A673 (cell line): ENCODE results near the gene P4HB. TPM values are rescaled to one million over a fixed set of nuclear protein-coding genes. Genes with fewer than 3 reads are reported as not detected.

Experiments
- BruUV-seq: library from RNA; stranded (reverse); fragments of 400-500 nt; replicated peaks from 2 replicates; lab custom pipeline; 2021; lab: Mats Ljungman, UMichigan
- CTCF ChIA-PET: fragments of 300-600 bp; sonication (Branson Sonifier 250); formaldehyde crosslinking; loops from one replicate; lab custom pipeline; 2022; ENCODE audit warnings: antibody characterized with exemption; lab: Charles Lee
- POLR2A ChIA-PET: fragments of 300-600 bp; sonication (Branson Sonifier 250); formaldehyde crosslinking; loops from one replicate; lab custom pipeline; 2022; ENCODE audit warnings: antibody characterized with exemption; ENCODE audit not compliant: low non-redundant PET; lab: Charles Lee
- DNase-seq: peaks from one replicate; pipeline ENCODE4 v3.0.0-alpha.2; 2015; ENCODE audit warnings: low spot score
- H3K27ac ChIP-seq: fragments of 200-600 bp; sonication (generic); 2 replicates; pipeline ENCODE4 v1.5.1; 2016; ENCODE audit warnings: mixed run types, low read depth, mild to moderate bottlenecking, mixed read lengths, antibody characterized with exemption, low read length; ENCODE audit not compliant: poor library complexity, severe bottlenecking
- H3K27me3 ChIP-seq: fragments of 200-600 bp; sonication (generic); replicated peaks from 2 replicates; pipeline ENCODE4 v1.6.1; 2017; ENCODE audit warnings: mixed run types, low read depth, mild to moderate bottlenecking, mixed read lengths, antibody characterized with exemption, low read length; ENCODE audit not compliant: insufficient read depth, poor library complexity
- H3K36me3 ChIP-seq: fragments of 200-600 bp; sonication (generic); 2 replicates; pipeline ENCODE4 v1.6.1; 2016; ENCODE audit warnings: mixed run types, mild to moderate bottlenecking, mixed read lengths, antibody characterized with exemption, low read length; ENCODE audit not compliant: insufficient read depth, poor library complexity, severe bottlenecking
- H3K4me1 ChIP-seq: fragments of 200-600 bp; sonication (generic); 2 replicates; pipeline ENCODE4 v1.6.1; 2017; ENCODE audit warnings: mixed run types, mild to moderate bottlenecking, mixed read lengths, antibody characterized with exemption, low read length; ENCODE audit not compliant: insufficient read depth, poor library complexity, severe bottlenecking
- H3K4me3 ChIP-seq: fragments of 200-600 bp; sonication (generic); 2 replicates; pipeline ENCODE4 v1.5.1; 2016; ENCODE audit warnings: low read depth, mixed run types, mild to moderate bottlenecking, mixed read lengths, low read length; ENCODE audit not compliant: poor library complexity, severe bottlenecking
- H3K9me3 ChIP-seq: fragments of 200-600 bp; sonication (generic); 2 replicates; pipeline ENCODE4 v1.6.1; 2016; ENCODE audit warnings: mixed run types, low read depth, mild to moderate bottlenecking, mixed read lengths, antibody characterized with exemption, low read length; ENCODE audit not compliant: poor library complexity, severe bottlenecking
- EZH2 ChIP-seq: fragments of 200-600 bp; sonication (generic); IDR thresholded peaks from 2 replicates; pipeline ENCODE4 v1.6.1; 2017; ENCODE audit warnings: borderline replicate concordance, low read depth, mild to moderate bottlenecking, mixed read lengths, antibody characterized with exemption, low read length; ENCODE audit not compliant: poor library complexity, severe bottlenecking
- intact Hi-C: fragments of 100-400 bp; cut with micrococcal nuclease; formaldehyde crosslinking; loops from one replicate; pipeline ENCODE4 v1.10.0; 2022; ENCODE audit not compliant: unreplicated experiment
- total RNA-seq: library from RNA; stranded (reverse); gene quantifications from 2 replicates; pipeline ENCODE4 v1.2.3, GENCODE V29; 2021
- TF ChIP-seq, protein P1 (sequence below): fragments of 300-800, 200-600 bp; sonication (generic); conservative IDR thresholded peaks from 2 replicates; pipeline ENCODE4 v1.5.1; 2017; ENCODE audit warnings: low read depth, mild to moderate bottlenecking, antibody characterized with exemption, low read length, moderate library complexity, mixed read lengths

P4HB gene
- total RNA-seq, 1 experiment from 2014 or later = 503 TPM

DNA sequence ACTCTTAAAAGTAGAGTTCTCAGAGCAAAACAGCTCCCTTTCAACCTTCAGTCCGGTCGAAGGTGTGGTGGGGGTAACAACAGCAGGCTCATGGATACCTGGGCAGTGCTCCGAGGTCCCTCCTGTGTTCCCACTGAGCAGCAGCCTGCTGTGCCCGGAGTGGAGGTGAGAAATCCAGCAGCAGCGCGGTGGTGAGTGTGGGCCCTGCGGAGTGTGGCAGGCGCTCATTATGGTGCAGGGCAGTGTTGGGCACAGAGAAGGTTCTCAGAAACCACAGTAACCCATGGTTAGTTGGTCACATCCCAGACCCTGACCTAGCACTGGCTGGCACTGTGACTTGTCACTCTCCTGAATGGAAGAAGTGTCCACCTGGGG is 5.0 kb upstream of the P4HB start:
- intact Hi-C loops = no loop called here
- H3K9me3 ChIP-seq = no peaks in the 10 kb centered on the region
- POLR2A ChIA-PET = interaction anchor here (0.5 to 0.6 kb wide), 2 partner anchors 186 to 464 kb away, joined by 3 to 4 read pairs; no protein-coding TSS in a partner anchor
- H3K36me3 ChIP-seq = peaks cover 47% of the 10 kb centered on the region
- H3K4me1 ChIP-seq = peaks cover 26% of the 10 kb centered on the region
- H3K27ac ChIP-seq = peak overlapping the region; percentile 42
- H3K27me3 ChIP-seq = no peaks in the 10 kb centered on the region
- DNase-seq = no peak
- no TSS peak for BruUV-seq
- no peak overlapping the region for H3K4me3 ChIP-seq
- TF ChIP-seq, protein P1, sequence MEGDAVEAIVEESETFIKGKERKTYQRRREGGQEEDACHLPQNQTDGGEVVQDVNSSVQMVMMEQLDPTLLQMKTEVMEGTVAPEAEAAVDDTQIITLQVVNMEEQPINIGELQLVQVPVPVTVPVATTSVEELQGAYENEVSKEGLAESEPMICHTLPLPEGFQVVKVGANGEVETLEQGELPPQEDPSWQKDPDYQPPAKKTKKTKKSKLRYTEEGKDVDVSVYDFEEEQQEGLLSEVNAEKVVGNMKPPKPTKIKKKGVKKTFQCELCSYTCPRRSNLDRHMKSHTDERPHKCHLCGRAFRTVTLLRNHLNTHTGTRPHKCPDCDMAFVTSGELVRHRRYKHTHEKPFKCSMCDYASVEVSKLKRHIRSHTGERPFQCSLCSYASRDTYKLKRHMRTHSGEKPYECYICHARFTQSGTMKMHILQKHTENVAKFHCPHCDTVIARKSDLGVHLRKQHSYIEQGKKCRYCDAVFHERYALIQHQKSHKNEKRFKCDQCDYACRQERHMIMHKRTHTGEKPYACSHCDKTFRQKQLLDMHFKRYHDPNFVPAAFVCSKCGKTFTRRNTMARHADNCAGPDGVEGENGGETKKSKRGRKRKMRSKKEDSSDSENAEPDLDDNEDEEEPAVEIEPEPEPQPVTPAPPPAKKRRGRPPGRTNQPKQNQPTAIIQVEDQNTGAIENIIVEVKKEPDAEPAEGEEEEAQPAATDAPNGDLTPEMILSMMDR = no peak
- no peak for TF ChIP-seq EZH2
- CTCF ChIA-PET = no interaction called here

DNA sequence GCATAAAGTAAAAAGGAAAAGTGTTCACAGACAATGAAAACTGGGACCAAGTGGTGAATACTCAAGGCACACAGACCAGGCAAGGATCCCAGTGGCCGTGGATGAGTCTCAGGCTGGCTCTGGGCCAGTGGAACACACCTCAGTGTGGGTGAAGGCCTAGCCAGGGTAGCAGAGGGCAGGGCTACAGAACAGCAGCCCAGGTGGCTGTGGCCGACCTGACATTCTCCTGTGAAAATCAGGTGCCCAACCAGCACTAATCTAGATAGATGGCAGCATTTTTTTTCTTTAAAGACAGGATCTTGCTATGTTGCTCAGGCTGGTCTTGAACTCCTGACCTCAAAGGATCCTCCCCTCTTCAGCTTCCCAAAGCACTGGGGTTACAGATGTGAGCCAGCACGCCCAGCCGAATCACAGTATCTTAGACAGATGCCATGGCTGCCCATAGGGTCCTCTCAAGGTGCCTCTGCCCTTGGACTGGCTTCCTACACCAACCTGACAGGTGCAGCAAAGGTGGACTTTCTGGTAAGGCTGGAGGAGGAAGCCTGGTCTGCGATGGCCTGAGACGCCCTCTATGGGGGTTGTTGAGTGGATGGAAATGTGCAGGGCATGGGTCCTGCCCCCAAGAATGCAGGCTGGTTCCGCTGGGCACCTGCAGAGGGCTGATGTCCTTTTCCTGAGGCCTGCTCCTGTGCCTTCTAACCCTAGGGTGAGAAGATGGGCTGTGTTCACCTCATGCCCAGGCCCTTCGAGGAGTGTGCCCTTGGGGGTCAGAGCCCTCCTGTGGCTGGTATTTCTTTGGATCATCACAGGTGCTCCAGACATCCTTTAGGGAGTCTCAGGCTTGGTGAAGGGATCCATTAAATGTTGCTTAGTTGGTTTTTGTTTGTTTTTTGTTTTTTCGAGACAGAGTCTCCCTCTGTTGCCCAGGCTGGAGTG is 3.8 kb upstream of the P4HB start:
- POLR2A ChIA-PET = no interaction called here
- DNase-seq = no peak

DNA sequence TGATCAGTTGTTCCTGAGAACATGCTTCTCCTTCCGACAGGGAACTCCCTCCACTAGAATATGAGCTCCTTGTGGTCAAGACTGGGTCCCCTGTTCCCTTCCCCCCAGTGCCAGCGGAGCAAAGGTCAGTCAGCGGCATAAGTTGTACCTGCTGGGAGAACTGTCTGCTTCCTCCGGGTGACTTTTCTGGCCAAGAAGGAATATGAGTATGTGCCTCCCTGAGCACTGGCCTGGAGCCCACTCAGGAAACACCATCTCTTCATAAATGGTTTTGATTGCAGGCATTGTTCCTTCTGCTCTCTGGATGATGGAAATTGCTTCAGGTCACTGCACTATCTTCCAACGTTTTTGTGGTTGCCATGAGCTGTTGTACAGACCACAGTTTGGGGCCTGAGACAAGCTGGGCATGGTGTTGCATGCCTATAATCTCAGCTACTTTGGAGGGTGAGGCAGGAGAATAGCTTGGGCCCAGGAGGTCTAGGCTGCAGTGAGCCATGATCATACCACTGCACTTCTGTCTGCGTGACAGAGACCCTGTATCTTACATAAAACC is 2.9 kb upstream of the P4HB start:
- H3K36me3 ChIP-seq = peaks cover 41% of the 10 kb centered on the region
- no peaks in the 10 kb centered on the region for H3K9me3 ChIP-seq
- peaks cover 24% of the 10 kb centered on the region for H3K4me1 ChIP-seq
- no peak for DNase-seq
- ChIA-PET POLR2A (no interaction called here), CTCF (no interaction called here)
- H3K27ac ChIP-seq = no peak overlapping the region
- no peak overlapping the region for H3K4me3 ChIP-seq
- no TSS peak for BruUV-seq
- TF ChIP-seq EZH2 = no peak
- TF ChIP-seq, protein P1 = no peak
- intact Hi-C loops = no loop called here
- H3K27me3 ChIP-seq = no peaks in the 10 kb centered on the region

More for the DNA sequence above, 3.8 kb upstream of the P4HB start:
- Histone ChIP-seq H3K36me3 (peaks cover 41% of the 10 kb centered on the region), H3K27me3 (no peaks in the 10 kb centered on the region), H3K9me3 (no peaks in the 10 kb centered on the region), H3K4me1 (peaks cover 20% of the 10 kb centered on the region), H3K27ac (no peak overlapping the region), H3K4me3 (no peak overlapping the region)
- BruUV-seq = no TSS peak
- CTCF ChIA-PET = no interaction called here
- TF ChIP-seq EZH2 = no peak
- TF ChIP-seq, protein P1 = no peak
- intact Hi-C loops = no loop called here
